ENCODE data around the gene HRCT1. TPM values are rescaled to one million over a fixed set of nuclear protein-coding genes. Genes with fewer than 3 reads are reported as not detected.

Gene HRCT1
- total RNA-seq, 2 donors from 2014 or later = not detected

DNA sequence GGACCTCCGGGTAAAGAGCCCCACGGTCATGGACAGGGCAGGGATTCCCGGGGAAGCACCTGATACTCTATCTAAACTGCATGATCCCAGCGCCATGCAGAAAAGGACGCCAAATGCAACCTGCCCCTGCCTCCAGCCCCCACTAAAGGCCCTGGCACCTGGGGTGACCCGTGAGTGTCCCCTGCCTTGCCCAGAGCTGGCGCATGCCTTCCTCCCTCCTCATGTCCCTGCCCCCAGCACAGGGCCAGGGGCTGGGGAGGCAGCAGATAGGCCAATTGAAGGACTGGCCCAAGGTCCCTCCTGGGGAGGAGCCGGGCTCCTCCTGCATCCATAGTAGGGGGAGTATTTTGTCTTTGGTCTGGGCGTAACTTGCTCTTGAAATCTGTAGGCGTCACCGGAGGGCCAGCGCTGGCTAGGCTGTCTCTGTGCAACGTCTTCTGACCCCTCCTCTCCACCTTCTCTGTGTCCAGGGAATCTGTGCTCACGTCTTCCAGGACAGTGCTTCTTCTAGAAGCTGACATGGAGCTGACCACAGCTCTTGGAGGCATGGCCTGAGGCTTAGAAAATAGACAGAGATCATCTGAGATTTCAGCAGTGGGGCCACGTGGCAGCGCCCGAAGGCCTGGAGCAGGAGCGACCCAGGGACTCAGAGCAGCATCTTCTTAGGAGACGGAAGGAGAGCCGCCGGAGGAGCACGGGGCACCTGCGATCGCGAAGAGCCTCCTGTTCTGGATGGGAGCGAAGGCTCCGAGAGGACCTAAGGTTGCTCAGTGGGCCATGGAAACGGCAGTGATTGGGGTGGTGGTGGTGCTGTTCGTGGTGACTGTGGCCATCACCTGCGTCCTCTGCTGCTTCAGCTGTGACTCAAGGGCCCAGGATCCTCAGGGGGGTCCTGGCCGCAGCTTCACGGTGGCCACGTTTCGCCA lies 3.9 kb downstream of the HRCT1 start:
- Mint-ChIP-seq H3K9me3 (no peaks in the 10 kb centered on the region), H3K27me3 (ENCODE audit: insufficient read depth) (peaks cover 8% of the 10 kb centered on the region), H3K4me1 (peaks cover 29% of the 10 kb centered on the region), H3K36me3 (ENCODE audit: low read depth) (no peaks in the 10 kb centered on the region), H3K4me3 (no peak overlapping the region), H3K27ac (no peak overlapping the region)
- Histone ChIP-seq H3K4me1 (ENCODE audit: control insufficient read depth, insufficient read depth, low read length) (peaks cover 13% of the 10 kb centered on the region), H3K27ac (ENCODE audit: low read depth, low read length) (no peak overlapping the region), H3K36me3 (ENCODE audit: control insufficient read depth, insufficient read depth, low read length) (no peaks in the 10 kb centered on the region), H3K9ac (ENCODE audit: extremely low read depth, low read length, poor library complexity, severe bottlenecking) (no peak overlapping the region), H3K9me3 (ENCODE audit: control insufficient read depth, low read length) (no peaks in the 10 kb centered on the region), H3K4me3 (ENCODE audit: low read length) (no peak overlapping the region), H3K27me3 (ENCODE audit: control insufficient read depth, insufficient read depth, low read length, poor library complexity, severe bottlenecking) (no peaks in the 10 kb centered on the region)
- TF ChIP-seq, protein P1, sequence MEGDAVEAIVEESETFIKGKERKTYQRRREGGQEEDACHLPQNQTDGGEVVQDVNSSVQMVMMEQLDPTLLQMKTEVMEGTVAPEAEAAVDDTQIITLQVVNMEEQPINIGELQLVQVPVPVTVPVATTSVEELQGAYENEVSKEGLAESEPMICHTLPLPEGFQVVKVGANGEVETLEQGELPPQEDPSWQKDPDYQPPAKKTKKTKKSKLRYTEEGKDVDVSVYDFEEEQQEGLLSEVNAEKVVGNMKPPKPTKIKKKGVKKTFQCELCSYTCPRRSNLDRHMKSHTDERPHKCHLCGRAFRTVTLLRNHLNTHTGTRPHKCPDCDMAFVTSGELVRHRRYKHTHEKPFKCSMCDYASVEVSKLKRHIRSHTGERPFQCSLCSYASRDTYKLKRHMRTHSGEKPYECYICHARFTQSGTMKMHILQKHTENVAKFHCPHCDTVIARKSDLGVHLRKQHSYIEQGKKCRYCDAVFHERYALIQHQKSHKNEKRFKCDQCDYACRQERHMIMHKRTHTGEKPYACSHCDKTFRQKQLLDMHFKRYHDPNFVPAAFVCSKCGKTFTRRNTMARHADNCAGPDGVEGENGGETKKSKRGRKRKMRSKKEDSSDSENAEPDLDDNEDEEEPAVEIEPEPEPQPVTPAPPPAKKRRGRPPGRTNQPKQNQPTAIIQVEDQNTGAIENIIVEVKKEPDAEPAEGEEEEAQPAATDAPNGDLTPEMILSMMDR (conservative IDR thresholded peaks at IDR 0.05) = peak; percentile 13
- 92 to 95% methylated on average over 29 to 34 of the region's 34 CpGs for WGBS, 2 experiments (ENCODE audit: insufficient coverage in 1 of 2, insufficient read length in 1 of 2)
- DNase-seq = peak; percentile 65

DNA sequence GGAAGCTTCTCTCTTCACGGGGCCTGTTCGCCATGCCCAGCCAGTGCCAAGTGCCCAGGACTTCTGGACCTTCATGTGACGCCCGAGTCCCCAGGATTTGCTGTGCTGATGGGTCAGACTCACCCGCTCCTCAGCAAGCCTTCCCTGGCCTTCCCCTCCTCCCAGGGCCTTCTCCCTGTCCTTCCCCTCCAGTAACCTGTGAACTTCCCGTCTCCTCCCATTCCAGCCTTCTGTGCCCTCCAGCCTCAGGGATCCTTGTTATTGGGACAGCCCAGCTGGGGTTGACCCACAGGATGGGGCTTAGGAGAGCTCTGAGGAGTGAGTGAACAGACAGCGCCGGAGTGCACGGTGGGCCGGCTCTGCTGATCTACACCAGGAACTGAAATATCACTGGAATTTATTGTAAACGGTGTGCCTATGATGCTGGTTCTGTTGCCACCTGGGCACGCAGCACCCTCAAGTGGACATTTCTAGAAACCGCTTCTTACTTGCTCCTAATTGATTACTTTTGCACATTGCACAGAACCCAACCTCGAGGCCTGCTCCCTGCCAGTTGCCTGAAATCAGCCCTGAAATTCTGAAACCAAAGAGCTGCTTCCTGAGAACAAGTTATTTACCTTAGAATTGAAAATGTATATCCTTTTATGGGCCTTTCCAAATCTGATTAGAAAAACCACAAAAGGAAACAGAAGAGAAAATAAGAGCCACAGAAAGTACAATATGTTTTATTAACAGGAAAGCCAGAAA lies 4.8 kb downstream of the HRCT1 start:
- Mint-ChIP-seq H3K27me3 (ENCODE audit: insufficient read depth) (peaks cover 6% of the 10 kb centered on the region), H3K27ac (no peak overlapping the region)

DNA sequence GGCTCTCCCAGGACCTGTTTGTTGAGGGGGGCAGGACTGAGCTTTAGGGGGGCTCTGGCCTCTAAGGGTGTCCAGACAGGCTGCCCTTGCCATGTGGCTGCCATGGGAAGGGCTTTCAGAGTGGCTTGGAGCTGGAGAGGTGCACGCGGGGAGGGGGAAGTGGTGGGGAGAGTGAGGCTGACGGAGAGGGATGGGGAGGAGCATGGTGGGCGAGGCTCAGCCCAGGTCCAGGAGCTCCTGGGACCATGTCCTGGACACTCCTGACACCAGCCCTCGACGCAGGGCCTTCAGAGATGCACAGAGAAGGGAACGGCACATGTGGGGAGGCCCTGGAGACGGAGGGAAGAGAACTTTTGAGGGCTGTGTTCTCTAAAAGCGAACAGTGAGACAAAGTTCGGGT lies 5.7 kb downstream of the HRCT1 start:
- Mint-ChIP-seq H3K27ac (no peak overlapping the region), H3K4me1 (peaks cover 39% of the 10 kb centered on the region), H3K36me3 (ENCODE audit: low read depth) (no peaks in the 10 kb centered on the region), H3K9me3 (no peaks in the 10 kb centered on the region), H3K27me3 (ENCODE audit: insufficient read depth) (peaks cover 1% of the 10 kb centered on the region), H3K4me3 (no peak overlapping the region)
- Histone ChIP-seq H3K9me3 (ENCODE audit: control insufficient read depth, low read length) (no peaks in the 10 kb centered on the region), H3K27me3 (ENCODE audit: control insufficient read depth, insufficient read depth, low read length, poor library complexity, severe bottlenecking) (no peaks in the 10 kb centered on the region), H3K36me3 (ENCODE audit: control insufficient read depth, insufficient read depth, low read length) (no peaks in the 10 kb centered on the region), H3K27ac (ENCODE audit: low read depth, low read length) (no peak overlapping the region), H3K4me1 (ENCODE audit: control insufficient read depth, insufficient read depth, low read length) (peaks cover 16% of the 10 kb centered on the region), H3K9ac (ENCODE audit: extremely low read depth, low read length, poor library complexity, severe bottlenecking) (no peak overlapping the region), H3K4me3 (ENCODE audit: low read length) (no peak overlapping the region)
- DNase-seq = no peak
- TF ChIP-seq, protein P1 (conservative IDR thresholded peaks at IDR 0.05) = no peak
- WGBS, 2 experiments (ENCODE audit: insufficient coverage in 1 of 2, insufficient read length in 1 of 2) = 87 to 94% methylated on average over 7 to 10 of the region's 10 CpGs

More for the DNA sequence above, 4.8 kb downstream of the HRCT1 start:
- Mint-ChIP-seq H3K4me1 (peaks cover 32% of the 10 kb centered on the region), H3K9me3 (no peaks in the 10 kb centered on the region), H3K36me3 (ENCODE audit: low read depth) (no peaks in the 10 kb centered on the region), H3K4me3 (no peak overlapping the region)
- H3K9ac ChIP-seq (ENCODE audit: extremely low read depth, low read length, poor library complexity, severe bottlenecking) = no peak overlapping the region
- DNase-seq = peak; percentile 76
- 85 to 86% methylated on average over 8 to 14 of the region's 14 CpGs for WGBS, 2 experiments (ENCODE audit: insufficient coverage in 1 of 2, insufficient read length in 1 of 2)
- no peak overlapping the region for H3K4me3 ChIP-seq (ENCODE audit: low read length)
- no peak overlapping the region for H3K27ac ChIP-seq (ENCODE audit: low read depth, low read length)
- H3K9me3 ChIP-seq (ENCODE audit: control insufficient read depth, low read length) = no peaks in the 10 kb centered on the region
- H3K36me3 ChIP-seq (ENCODE audit: control insufficient read depth, insufficient read depth, low read length) = no peaks in the 10 kb centered on the region
- no peaks in the 10 kb centered on the region for H3K27me3 ChIP-seq (ENCODE audit: control insufficient read depth, insufficient read depth, low read length, poor library complexity, severe bottlenecking)
- peaks cover 13% of the 10 kb centered on the region for H3K4me1 ChIP-seq (ENCODE audit: control insufficient read depth, insufficient read depth, low read length)
- TF ChIP-seq, protein P1 (conservative IDR thresholded peaks at IDR 0.05) = peak; percentile 70
